HCT116 (cell line): ENCODE measurements around the gene ACOT11. TPM values are rescaled to one million over a fixed set of nuclear protein-coding genes. Genes with fewer than 3 reads are reported as not detected.

Experiments used
- ATAC-seq: fragments of 200-7000 bp; cut with Tn5 transposase; 2 replicates; pipeline ENCODE4 v1.9.1; 2020; ENCODE audit warnings: mild to moderate bottlenecking, moderate library complexity
- BruUV-seq: library from RNA; stranded (reverse); fragments of 400-500 nt; replicated peaks from 2 replicates; lab custom pipeline; 2021; lab: Mats Ljungman, UMichigan
- CTCF ChIA-PET: fragments of 300-600 bp; sonication (Branson Sonifier 250); formaldehyde crosslinking; loops from one replicate; lab custom pipeline; 2021; ENCODE audit warnings: antibody characterized with exemption; lab: Charles Lee
- POLR2A ChIA-PET: fragments of 300-600, 350-600 bp; sonication (Branson Sonifier 250); formaldehyde crosslinking; loops from one replicate; lab custom pipeline; 2021; ENCODE audit warnings: antibody characterized with exemption; lab: Charles Lee
- RAD21 ChIA-PET, 2 experiments: fragments of 300-600 bp; sonication (Branson Sonifier 250); formaldehyde crosslinking; loops; one replicate each; lab custom pipeline; 2023; ENCODE audit warnings: low total read pairs in 2 of 2; ENCODE audit not compliant: uncharacterized antibody in 2 of 2, unreplicated experiment in 2 of 2, low non-redundant PET in 1 of 2; lab: Charles Lee
- DNase-seq: peaks from one replicate; pipeline ENCODE4 v3.0.0-alpha.2; 2010; ENCODE audit warnings: low read depth, low spot score
- H2AFZ ChIP-seq: fragments of 200-600 bp; shearing (Covaris generic), sonication (generic); 2 replicates; pipeline ENCODE4 v1.6.1; 2017; ENCODE audit warnings: low read depth, mixed run types, mixed read lengths, antibody characterized with exemption, low read length; ENCODE audit not compliant: poor library complexity, severe bottlenecking
- H3K27ac ChIP-seq: 2 replicates; pipeline ENCODE4 v1.5.1; 2012; ENCODE audit warnings: low read depth, low read length
- H3K27me3 ChIP-seq: fragments of 200-600 bp; sonication (generic); 2 replicates; pipeline ENCODE4 v1.6.1; 2016; ENCODE audit warnings: mixed run types, low read length, mixed read lengths; ENCODE audit not compliant: insufficient read depth
- H3K36me3 ChIP-seq, 2 experiments: fragments of 200-500 bp in 1 of 2; fragments of 200-600 bp in 1 of 2; sonication (Bioruptor generic) in 1 of 2; sonication (generic) in 1 of 2; 2 replicates each; pipeline versions ENCODE4 v1.5.1 to v1.6.1; 2014 to 2016; ENCODE audit warnings: low read length in 2 of 2, inconsistent platforms in 1 of 2, mixed read lengths in 1 of 2, mixed run types in 1 of 2; ENCODE audit not compliant: insufficient read depth in 2 of 2, control insufficient read depth in 1 of 2
- H3K4me1 ChIP-seq, 2 experiments: fragments of 200-600 bp in 1 of 2; sonication (generic) in 1 of 2; 2 replicates each; pipeline versions ENCODE4 v1.5.1 to v1.6.1; 2012 to 2017; ENCODE audit warnings: low read length in 2 of 2, inconsistent platforms in 1 of 2, mild to moderate bottlenecking in 1 of 2, mixed read lengths in 1 of 2, mixed run types in 1 of 2, moderate library complexity in 1 of 2; ENCODE audit not compliant: insufficient read depth in 2 of 2, control insufficient read depth in 1 of 2
- H3K4me2 ChIP-seq: fragments of 200-600 bp; sonication (generic); 2 replicates; pipeline ENCODE4 v1.6.1; 2017; ENCODE audit warnings: mixed run types, low read length, mixed read lengths
- H3K4me3 ChIP-seq, 2 experiments: fragments of 200-600 bp in 1 of 2; sonication (generic) in 1 of 2; replicated peaks in 1 of 2; 2 replicates each; pipeline ENCODE4 v1.5.1; 2011 to 2016; ENCODE audit warnings: low read length in 2 of 2, control low read depth in 1 of 2, low read depth in 1 of 2, mild to moderate bottlenecking in 1 of 2, mixed read lengths in 1 of 2, mixed run types in 1 of 2
- H3K79me2 ChIP-seq: fragments of 200-600 bp; sonication (generic); 2 replicates; pipeline ENCODE4 v1.6.1; 2017; ENCODE audit warnings: mild to moderate bottlenecking, mixed run types, low read length, moderate library complexity, mixed read lengths; ENCODE audit not compliant: insufficient read depth
- H3K9ac ChIP-seq: fragments of 200-600 bp; sonication (generic); 2 replicates; pipeline ENCODE4 v1.6.1; 2016; ENCODE audit warnings: low read length, mixed read lengths
- H3K9me2 ChIP-seq: fragments of 200-600 bp; sonication (generic), shearing (Covaris generic); 2 replicates; pipeline ENCODE4 v1.6.1; 2017; ENCODE audit warnings: mixed run types, mild to moderate bottlenecking, moderate library complexity; ENCODE audit not compliant: insufficient read depth
- H3K9me3 ChIP-seq, 2 experiments: fragments of 200-500 bp in 1 of 2; fragments of 200-600 bp in 1 of 2; sonication (Bioruptor generic) in 1 of 2; sonication (generic) in 1 of 2; 2 replicates each; pipeline ENCODE4 v1.6.1; 2014 to 2017; ENCODE audit warnings: low read length in 2 of 2, mixed read lengths in 2 of 2, inconsistent platforms in 1 of 2, low read depth in 1 of 2, mild to moderate bottlenecking in 1 of 2, mixed run types in 1 of 2, moderate library complexity in 1 of 2; ENCODE audit not compliant: control insufficient read depth in 1 of 2, insufficient read depth in 1 of 2
- H4K20me1 ChIP-seq: fragments of 200-600 bp; sonication (generic), shearing (Covaris generic); 2 replicates; pipeline ENCODE4 v1.6.1; 2017; ENCODE audit warnings: mixed run types, mild to moderate bottlenecking, moderate library complexity; ENCODE audit not compliant: insufficient read depth
- CTCF ChIP-seq, 3 experiments: fragments of 200-600 bp in 1 of 3; sonication (generic) in 1 of 3; IDR thresholded peaks in 2 of 3; conservative IDR thresholded peaks in 1 of 3; 2 replicates each; pipeline ENCODE4 v1.5.1; 2012 to 2017; ENCODE audit warnings: low read depth in 2 of 3, low read length in 2 of 3, antibody characterized with exemption in 1 of 3, borderline replicate concordance in 1 of 3, control low read depth in 1 of 3, mild to moderate bottlenecking in 1 of 3, mixed read lengths in 1 of 3, mixed run types in 1 of 3, moderate library complexity in 1 of 3; ENCODE audit not compliant: insufficient read depth in 1 of 3
- EGR1 ChIP-seq: IDR thresholded peaks from 2 replicates; pipeline ENCODE4 v1.6.1; 2012; ENCODE audit warnings: low read depth
- EZH2 ChIP-seq: fragments of 200-600 bp; sonication (generic); IDR thresholded peaks from 2 replicates; pipeline ENCODE4 v1.6.1; 2017; ENCODE audit warnings: antibody characterized with exemption, mixed run types
- POLR2A ChIP-seq: IDR thresholded peaks from 2 replicates; pipeline ENCODE4 v1.7.0; 2011; ENCODE audit warnings: borderline replicate concordance; ENCODE audit not compliant: insufficient read depth, insufficient read length; ENCODE audit errors: extremely low read depth
- RAD21 ChIP-seq: IDR thresholded peaks from 2 replicates; pipeline ENCODE4 v1.6.1; 2012; ENCODE audit warnings: low read depth, mild to moderate bottlenecking
- YY1 ChIP-seq: IDR thresholded peaks from 2 replicates; pipeline ENCODE4 v1.6.1; 2011; ENCODE audit warnings: low read length, low read depth, moderate library complexity, mild to moderate bottlenecking; ENCODE audit not compliant: insufficient replicate concordance; ENCODE audit errors: extremely low read depth
- intact Hi-C: fragments of 100-400 bp; cut with micrococcal nuclease; formaldehyde crosslinking; loops from 2 replicates; pipeline ENCODE4 v1.10.0; 2022
- total RNA-seq: library from RNA; stranded (reverse); gene quantifications from one replicate; pipeline ENCODE4 v1.2.1, GENCODE V29; 2021; ENCODE audit not compliant: unreplicated experiment

The ACOT11 gene
- total RNA-seq, 1 experiment from 2014 or later: 31.1 TPM

- TF ChIP-seq CTCF (IDR thresholded peaks at IDR 0.05 in 2 of 3, conservative IDR thresholded peaks at IDR 0.05 in 1 of 3; ENCODE audit: borderline replicate concordance in 1 of 3, insufficient read depth in 1 of 3, low read depth in 2 of 3, low read length in 2 of 3) (peak in 2 of 3 experiments; percentile 51 to 55; a peak in 4 of 6 replicates), EZH2 (no peak)
These were observed 48.5 kb upstream of the ACOT11 start (continued) for GRCh38 chr1:54499360-54500106.

DNA sequence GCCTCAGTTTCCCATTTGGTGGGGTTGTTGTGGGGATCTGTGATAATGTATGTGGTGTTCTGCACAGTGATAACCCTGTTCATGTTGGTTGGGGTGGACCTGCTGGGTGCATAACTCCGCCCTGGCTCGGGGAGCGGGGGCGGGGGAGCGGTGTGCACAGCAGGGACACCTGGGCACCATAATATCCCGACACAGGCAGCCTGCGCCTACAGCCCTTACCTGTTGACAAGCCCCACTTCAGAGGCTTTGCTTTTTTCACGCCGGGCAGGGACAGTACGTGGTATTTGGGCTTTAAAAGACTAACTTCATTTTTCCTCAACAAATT lies 48.0 kb upstream of the ACOT11 start:
- POLR2A ChIA-PET: no interaction called here
- peaks cover 13 to 19% of the 10 kb centered on the region in 2 experiments for H3K4me1 ChIP-seq
- peak overlapping the region; percentile 45 to 56 for H3K4me3 ChIP-seq
- no peaks in the 10 kb centered on the region for H3K27me3 ChIP-seq
- H3K4me2 ChIP-seq: peak overlapping the region; percentile 79
- CTCF ChIA-PET: interaction anchor here (1.0 to 2.3 kb wide), 8 partner anchors 11 to 418 kb away, joined by 3 to 26 read pairs (median 4); partner anchors contain the start of gene ACOT11
- H2AFZ ChIP-seq: peak overlapping the region; percentile 17
- H3K9ac ChIP-seq: peak overlapping the region; percentile 57
- no TSS peak for BruUV-seq
- no peaks in the 10 kb centered on the region for H3K9me3 ChIP-seq
- no peaks in the 10 kb centered on the region for H3K79me2 ChIP-seq
- TF ChIP-seq POLR2A (no peak), EGR1 (peak; percentile 95), YY1 (peak; percentile 52), RAD21 (peak; percentile 6; the same call in 1 of the 2 replicates)
- TF ChIP-seq, all 23 proteins: peak for 3
- DNase-seq: no peak
- RAD21 ChIA-PET: interaction anchor here in 1 of 2 experiments (1.3 kb wide), 1 partner anchor 66 kb away, joined by 3 read pairs; no protein-coding TSS in a partner anchor
- ATAC-seq: peak; percentile 77
- Histone ChIP-seq H3K27ac (peak overlapping the region; percentile 32; the same call in 1 of the 2 replicates), H3K36me3 (no peaks in the 10 kb centered on the region), H3K9me2 (no peaks in the 10 kb centered on the region), H4K20me1 (no peaks in the 10 kb centered on the region)
- intact Hi-C loops: no loop called here
